ENCODE data around the gene PHOX2B. TPM values are rescaled to one million over a fixed set of nuclear protein-coding genes. Genes with fewer than 3 reads are reported as not detected.

The PHOX2B gene
- total RNA-seq, 2 experiments from 2014 or later, result not detected

GRCh38 chr4:41701983-41702382 is 46.5 kb downstream of the PHOX2B start:
- no peak for DNase-seq
- Histone ChIP-seq H3K36me3 (ENCODE audit: insufficient read depth, low read length) (no peaks in the 10 kb centered on the region), H3K27me3 (ENCODE audit: control insufficient read depth in 1 of 2, insufficient read depth in 2 of 2, low read length in 2 of 2) (peaks cover 0 to 3% of the 10 kb centered on the region in 2 experiments), H3K4me3 (ENCODE audit: low read length) (no peak overlapping the region), H3K9me3 (ENCODE audit: control insufficient read depth in 1 of 2, insufficient read depth in 1 of 2, low read length in 2 of 2) (no peaks in the 10 kb centered on the region), H3K27ac (ENCODE audit: low read depth in 1 of 2, low read length in 2 of 2) (no peak overlapping the region), H3K4me1 (ENCODE audit: insufficient read depth, low read length) (no peaks in the 10 kb centered on the region)
- Mint-ChIP-seq H3K4me3 (no peak overlapping the region), H3K27ac (no peak overlapping the region), H3K27me3 (peaks cover 22% of the 10 kb centered on the region), H3K4me1 (ENCODE audit: low read depth) (no peaks in the 10 kb centered on the region), H3K36me3 (ENCODE audit: low read depth) (no peaks in the 10 kb centered on the region), H3K9me3 (no peaks in the 10 kb centered on the region)
- POLR2A ChIA-PET, result no interaction called here
- TF ChIP-seq CTCF (IDR thresholded peaks at IDR 0.05), result no peak
- intact Hi-C loops (cut with DNase I, micrococcal nuclease), result no loop called here
- ATAC-seq (ENCODE audit: poor library complexity), result no peak
- CTCF ChIA-PET, result no interaction called here

- no peaks in the 10 kb centered on the region for H3K4me1 ChIP-seq (ENCODE audit: insufficient read depth, low read length)
- H3K4me3 ChIP-seq (ENCODE audit: low read length), result no peak overlapping the region
- intact Hi-C loops (cut with DNase I, micrococcal nuclease), result no loop called here
- H3K36me3 Mint-ChIP-seq (ENCODE audit: low read depth), result no peaks in the 10 kb centered on the region
- no peak overlapping the region for H3K27ac Mint-ChIP-seq
- ChIA-PET CTCF (no interaction called here), POLR2A (no interaction called here)
- TF ChIP-seq CTCF (IDR thresholded peaks at IDR 0.05), result no peak
- no peak for DNase-seq
- no peak overlapping the region for H3K27ac ChIP-seq (ENCODE audit: low read depth in 1 of 2, low read length in 2 of 2)
- no peaks in the 10 kb centered on the region for H3K9me3 Mint-ChIP-seq
- ATAC-seq (ENCODE audit: poor library complexity), result no peak
- no peaks in the 10 kb centered on the region for H3K4me1 Mint-ChIP-seq (ENCODE audit: low read depth)
- no peaks in the 10 kb centered on the region for H3K36me3 ChIP-seq (ENCODE audit: insufficient read depth, low read length)
- no peaks in the 10 kb centered on the region for H3K9me3 ChIP-seq (ENCODE audit: control insufficient read depth in 1 of 2, insufficient read depth in 1 of 2, low read length in 2 of 2)
- no peaks in the 10 kb centered on the region for H3K27me3 ChIP-seq (ENCODE audit: control insufficient read depth in 1 of 2, insufficient read depth in 2 of 2, low read length in 2 of 2)
- peaks cover 20% of the 10 kb centered on the region for H3K27me3 Mint-ChIP-seq
- H3K4me3 Mint-ChIP-seq, result no peak overlapping the region
Measured at GRCh38 chr4:41696763-41697162, 51.8 kb downstream of the PHOX2B start.

GRCh38 chr4:41696131-41696530 is 52.4 kb downstream of the PHOX2B start:
- TF ChIP-seq CTCF (IDR thresholded peaks at IDR 0.05), result no peak
- ChIA-PET CTCF (no interaction called here), POLR2A (no interaction called here)
- H3K4me3 Mint-ChIP-seq, result no peak overlapping the region
- Histone ChIP-seq H3K36me3 (ENCODE audit: insufficient read depth, low read length) (no peaks in the 10 kb centered on the region), H3K27me3 (ENCODE audit: control insufficient read depth in 1 of 2, insufficient read depth in 2 of 2, low read length in 2 of 2) (no peaks in the 10 kb centered on the region), H3K9me3 (ENCODE audit: control insufficient read depth in 1 of 2, insufficient read depth in 1 of 2, low read length in 2 of 2) (no peaks in the 10 kb centered on the region), H3K4me1 (ENCODE audit: insufficient read depth, low read length) (no peaks in the 10 kb centered on the region), H3K4me3 (ENCODE audit: low read length) (no peak overlapping the region), H3K27ac (ENCODE audit: low read depth in 1 of 2, low read length in 2 of 2) (no peak overlapping the region)
- no peaks in the 10 kb centered on the region for H3K4me1 Mint-ChIP-seq (ENCODE audit: low read depth)
- no peak overlapping the region for H3K27ac Mint-ChIP-seq
- ATAC-seq (ENCODE audit: poor library complexity) (no peak), DNase-seq (no peak)
- intact Hi-C loops (cut with DNase I, micrococcal nuclease), result no loop called here
- peaks cover 17% of the 10 kb centered on the region for H3K27me3 Mint-ChIP-seq
- no peaks in the 10 kb centered on the region for H3K9me3 Mint-ChIP-seq
- H3K36me3 Mint-ChIP-seq (ENCODE audit: low read depth), result no peaks in the 10 kb centered on the region

Other genes with a start within 250 kb of the PHOX2B start
- gene LIMCH1, start 210.6 kb downstream of the PHOX2B start, total RNA-seq, result not detected
- 10 to 100 TPM; 18.0 to 19.7 TPM for gene TMEM33, start 186.7 kb upstream of the PHOX2B start, total RNA-seq
- gene DCAF4L1, start 233.0 kb upstream of the PHOX2B start, total RNA-seq, result under 1 TPM; 0.19 to 0.22 TPM
- 10 to 100 TPM; 18.2 to 20.4 TPM for gene SLC30A9, start 241.8 kb upstream of the PHOX2B start, total RNA-seq

All from CD4-positive, alpha-beta T cell (primary cell).